Measurements from ENCODE around the gene GLB1L3. TPM values are rescaled to one million over a fixed set of nuclear protein-coding genes. Genes with fewer than 3 reads are reported as not detected.
A peak's percentile ranks its signal among the peaks of the same experiment; 100 is the strongest.

Gene GLB1L3
- total and polyA plus RNA-seq, 7 experiments from 2014 or later, result 1.0 to 11.4 (median 2.5) TPM

- no peaks in the 10 kb centered on the region for H3K4me1 ChIP-seq (ENCODE audit: control insufficient read depth in 2 of 2, insufficient read depth in 2 of 2, low read length in 2 of 2)
- H3K36me3 ChIP-seq (ENCODE audit: control insufficient read depth in 2 of 3, insufficient read depth in 3 of 3, low read length in 3 of 3), result peaks cover 9 to 90% (median 10%) of the 10 kb centered on the region in 3 experiments
- Mint-ChIP-seq H3K27ac (peak overlapping the region in 1 of 9 donors; percentile 45), H3K4me3 (no peak overlapping the region), H3K27me3 (no peaks in the 10 kb centered on the region), H3K9me3 (no peaks in the 10 kb centered on the region), H3K36me3 (peaks cover 7 to 53% (median 11%) of the 10 kb centered on the region in 5 donors), H3K4me1 (peaks cover 0 to 10% (median 3%) of the 10 kb centered on the region in 7 donors)
- ATAC-seq (no peak), DNase-seq (no peak)
- H3K9me3 ChIP-seq (ENCODE audit: control insufficient read depth in 2 of 3, low read length in 3 of 3), result no peaks in the 10 kb centered on the region
- POLR2A ChIA-PET, result no interaction called here
- no peak overlapping the region for H3K4me3 ChIP-seq (ENCODE audit: low read length)
- intact Hi-C loops (cut with micrococcal nuclease), result loop anchor here in 1 of 2 donors (5.0 kb wide), 1 partner anchor 37 kb away; the partner anchor contains the start of gene GLB1L3
- CTCF ChIA-PET, result interaction anchor here (0.6 kb wide), 1 partner anchor 33 kb away, joined by 4 read pairs; no protein-coding TSS in a partner anchor
- no peak overlapping the region for H3K27ac ChIP-seq (ENCODE audit: low read depth, low read length)
- no peaks in the 10 kb centered on the region for H3K27me3 ChIP-seq (ENCODE audit: control insufficient read depth in 2 of 2, insufficient read depth in 2 of 2, low read length in 2 of 2)
Observed at GRCh38 chr11:134240592-134240991, 35.6 kb upstream of the GLB1L3 start.

- H3K9me3 ChIP-seq (ENCODE audit: control insufficient read depth in 2 of 3, low read length in 3 of 3), result no peaks in the 10 kb centered on the region
- ATAC-seq, result no peak
- Mint-ChIP-seq H3K36me3 (peaks cover 7 to 53% (median 15%) of the 10 kb centered on the region in 5 donors), H3K4me3 (no peak overlapping the region), H3K9me3 (no peaks in the 10 kb centered on the region), H3K27ac (no peak overlapping the region), H3K4me1 (peaks cover 0 to 8% (median under 1%) of the 10 kb centered on the region in 7 donors), H3K27me3 (no peaks in the 10 kb centered on the region)
- no peak overlapping the region for H3K27ac ChIP-seq (ENCODE audit: low read depth, low read length)
- CTCF ChIA-PET, result interaction anchor here (0.7 kb wide), 1 partner anchor 11 kb away, joined by 3 read pairs; the partner anchor contains the start of genes ACAD8 and THYN1
- DNase-seq, result no peak
- H3K27me3 ChIP-seq (ENCODE audit: control insufficient read depth in 2 of 2, insufficient read depth in 2 of 2, low read length in 2 of 2), result no peaks in the 10 kb centered on the region
- H3K4me1 ChIP-seq (ENCODE audit: control insufficient read depth in 2 of 2, insufficient read depth in 2 of 2, low read length in 2 of 2), result no peaks in the 10 kb centered on the region
- POLR2A ChIA-PET, result interaction anchor here (1.4 kb wide), 1 partner anchor 18 kb away, joined by 4 read pairs; the partner anchor contains the start of gene VPS26B
- H3K4me3 ChIP-seq (ENCODE audit: low read length), result no peak overlapping the region
- peaks cover 6 to 95% (median 10%) of the 10 kb centered on the region in 3 experiments for H3K36me3 ChIP-seq (ENCODE audit: control insufficient read depth in 2 of 3, insufficient read depth in 3 of 3, low read length in 3 of 3)
- intact Hi-C loops (cut with micrococcal nuclease), result loop anchor here in 1 of 2 donors (5.0 kb wide), 1 partner anchor 35 kb away; the partner anchor contains the start of gene GLB1L3
Observed at GRCh38 chr11:134242376-134242775, 33.8 kb upstream of the GLB1L3 start.

- ChIA-PET CTCF (interaction anchor here (0.8 to 1.4 kb wide), 4 partner anchors 9 to 32 kb away, joined by 3 to 5 read pairs (median 4); partner anchors contain the start of gene VPS26B), POLR2A (interaction anchor here (1.6 kb wide), 1 partner anchor 20 kb away, joined by 10 read pairs; the partner anchor contains the start of genes NCAPD3 and VPS26B)
- H3K27me3 Mint-ChIP-seq, result no peaks in the 10 kb centered on the region
- peaks cover 0 to 7% (median 0%) of the 10 kb centered on the region in 7 donors for H3K4me1 Mint-ChIP-seq
- Histone ChIP-seq H3K27ac (ENCODE audit: low read depth, low read length) (no peak overlapping the region), H3K4me3 (ENCODE audit: low read length) (no peak overlapping the region), H3K9me3 (ENCODE audit: control insufficient read depth in 2 of 3, low read length in 3 of 3) (no peaks in the 10 kb centered on the region), H3K27me3 (ENCODE audit: control insufficient read depth in 2 of 2, insufficient read depth in 2 of 2, low read length in 2 of 2) (no peaks in the 10 kb centered on the region), H3K4me1 (ENCODE audit: control insufficient read depth in 2 of 2, insufficient read depth in 2 of 2, low read length in 2 of 2) (no peaks in the 10 kb centered on the region), H3K36me3 (ENCODE audit: control insufficient read depth in 2 of 3, insufficient read depth in 3 of 3, low read length in 3 of 3) (peaks cover 10 to 100% (median 17%) of the 10 kb centered on the region in 3 experiments)
- peaks cover 6 to 55% (median 18%) of the 10 kb centered on the region in 5 donors for H3K36me3 Mint-ChIP-seq
- H3K27ac Mint-ChIP-seq, result peak overlapping the region in 1 of 9 donors; percentile 75
- ATAC-seq (no peak), DNase-seq (no peak)
- intact Hi-C loops (cut with micrococcal nuclease), result loop anchor here (1.0 to 5.0 kb wide), 4 partner anchors 9 to 37 kb away; partner anchors contain the start of genes ACAD8 (in 1 of the 2), GLB1L3 (in 1 of the 2), THYN1 (in 1 of the 2) and VPS26B (in 1 of the 2)
- H3K9me3 Mint-ChIP-seq, result no peaks in the 10 kb centered on the region
- no peak overlapping the region for H3K4me3 Mint-ChIP-seq
Observed at GRCh38 chr11:134243913-134244312, 32.3 kb upstream of the GLB1L3 start.

- peak; percentile 63 for ATAC-seq
- no peak overlapping the region for H3K27ac ChIP-seq (ENCODE audit: low read depth, low read length)
- no peaks in the 10 kb centered on the region for H3K4me1 ChIP-seq (ENCODE audit: control insufficient read depth in 2 of 2, insufficient read depth in 2 of 2, low read length in 2 of 2)
- H3K4me3 ChIP-seq (ENCODE audit: low read length), result no peak overlapping the region
- DNase-seq, result peak in 4 of 9 donors; percentile 16 to 41 (median 21)
- no peaks in the 10 kb centered on the region for H3K9me3 ChIP-seq (ENCODE audit: control insufficient read depth in 2 of 3, low read length in 3 of 3)
- no peaks in the 10 kb centered on the region for H3K9me3 Mint-ChIP-seq
- ChIA-PET POLR2A (interaction anchor here (1.6 kb wide), 1 partner anchor 20 kb away, joined by 10 read pairs; the partner anchor contains the start of genes NCAPD3 and VPS26B), CTCF (interaction anchor here (0.6 to 1.4 kb wide), 6 partner anchors 10 to 38 kb away, joined by 3 to 5 read pairs (median 4); partner anchors contain the start of gene VPS26B)
- H3K27ac Mint-ChIP-seq, result peak overlapping the region in 2 of 9 donors; percentile 19 to 43
- peaks cover 13 to 100% (median 18%) of the 10 kb centered on the region in 3 experiments for H3K36me3 ChIP-seq (ENCODE audit: control insufficient read depth in 2 of 3, insufficient read depth in 3 of 3, low read length in 3 of 3)
- no peaks in the 10 kb centered on the region for H3K27me3 ChIP-seq (ENCODE audit: control insufficient read depth in 2 of 2, insufficient read depth in 2 of 2, low read length in 2 of 2)
- no peaks in the 10 kb centered on the region for H3K27me3 Mint-ChIP-seq
- H3K4me1 Mint-ChIP-seq, result peaks cover 0 to 9% (median 0%) of the 10 kb centered on the region in 7 donors
- peaks cover 6 to 56% (median 18%) of the 10 kb centered on the region in 5 donors for H3K36me3 Mint-ChIP-seq
- intact Hi-C loops (cut with micrococcal nuclease), result loop anchor here (1.0 to 5.0 kb wide), 4 partner anchors 9 to 37 kb away; partner anchors contain the start of genes ACAD8 (in 1 of the 2), GLB1L3 (in 1 of the 2), THYN1 (in 1 of the 2) and VPS26B (in 1 of the 2)
- no peak overlapping the region for H3K4me3 Mint-ChIP-seq
Observed at GRCh38 chr11:134244593-134244992, 31.6 kb upstream of the GLB1L3 start.

- H3K4me3 Mint-ChIP-seq, result no peak overlapping the region
- POLR2A ChIA-PET, result no interaction called here
- H3K27ac ChIP-seq (ENCODE audit: low read depth, low read length), result no peak overlapping the region
- no peaks in the 10 kb centered on the region for H3K4me1 ChIP-seq (ENCODE audit: control insufficient read depth in 2 of 2, insufficient read depth in 2 of 2, low read length in 2 of 2)
- CTCF ChIA-PET, result interaction anchor here (1.0 kb wide), 1 partner anchor 38 kb away, joined by 3 read pairs; no protein-coding TSS in a partner anchor
- peaks cover 20 to 100% (median 20%) of the 10 kb centered on the region in 3 experiments for H3K36me3 ChIP-seq (ENCODE audit: control insufficient read depth in 2 of 3, insufficient read depth in 3 of 3, low read length in 3 of 3)
- no peaks in the 10 kb centered on the region for H3K27me3 ChIP-seq (ENCODE audit: control insufficient read depth in 2 of 2, insufficient read depth in 2 of 2, low read length in 2 of 2)
- peaks cover 6 to 50% (median 18%) of the 10 kb centered on the region in 5 donors for H3K36me3 Mint-ChIP-seq
- no peak overlapping the region for H3K4me3 ChIP-seq (ENCODE audit: low read length)
- peaks cover 0 to 9% (median 0%) of the 10 kb centered on the region in 7 donors for H3K4me1 Mint-ChIP-seq
- H3K27me3 Mint-ChIP-seq, result no peaks in the 10 kb centered on the region
- ATAC-seq, result no peak
- no peak overlapping the region for H3K27ac Mint-ChIP-seq
- H3K9me3 ChIP-seq (ENCODE audit: control insufficient read depth in 2 of 3, low read length in 3 of 3), result no peaks in the 10 kb centered on the region
- DNase-seq, result no peak
- no peaks in the 10 kb centered on the region for H3K9me3 Mint-ChIP-seq
- intact Hi-C loops (cut with micrococcal nuclease), result loop anchor here in 1 of 2 donors (2.0 kb wide), 1 partner anchor 21 kb away; the partner anchor contains the start of gene VPS26B
Observed at GRCh38 chr11:134245434-134245833, 30.7 kb upstream of the GLB1L3 start.

GRCh38 chr11:134246100-134246499 lies 30.1 kb upstream of the GLB1L3 start:
- no peaks in the 10 kb centered on the region for H3K27me3 ChIP-seq (ENCODE audit: control insufficient read depth in 2 of 2, insufficient read depth in 2 of 2, low read length in 2 of 2)
- H3K9me3 ChIP-seq (ENCODE audit: control insufficient read depth in 2 of 3, low read length in 3 of 3), result no peaks in the 10 kb centered on the region
- no peaks in the 10 kb centered on the region for H3K9me3 Mint-ChIP-seq
- H3K36me3 Mint-ChIP-seq, result peaks cover 6 to 54% (median 18%) of the 10 kb centered on the region in 5 donors
- ATAC-seq, result no peak
- H3K27ac Mint-ChIP-seq, result peak overlapping the region in 2 of 9 donors; percentile 26 to 43
- H3K36me3 ChIP-seq (ENCODE audit: control insufficient read depth in 2 of 3, insufficient read depth in 3 of 3, low read length in 3 of 3), result peaks cover 20 to 99% (median 20%) of the 10 kb centered on the region in 3 experiments
- H3K4me1 ChIP-seq (ENCODE audit: control insufficient read depth in 2 of 2, insufficient read depth in 2 of 2, low read length in 2 of 2), result no peaks in the 10 kb centered on the region
- no peak for DNase-seq
- intact Hi-C loops (cut with micrococcal nuclease), result no loop called here
- peaks cover 0 to 10% (median under 1%) of the 10 kb centered on the region in 7 donors for H3K4me1 Mint-ChIP-seq
- H3K27ac ChIP-seq (ENCODE audit: low read depth, low read length), result no peak overlapping the region
- ChIA-PET CTCF (no interaction called here), POLR2A (no interaction called here)
- H3K27me3 Mint-ChIP-seq, result no peaks in the 10 kb centered on the region
- no peak overlapping the region for H3K4me3 ChIP-seq (ENCODE audit: low read length)
- no peak overlapping the region for H3K4me3 Mint-ChIP-seq
